Effector CD4-positive, alpha-beta T cell (primary cell): ENCODE results near the gene RNF157.
"Not testable (repeated sequence)": the region's sequence is repeated elsewhere in the genome, so short reads cannot be mapped to it uniquely, and the experiment has no call there.

Experiments
- DNase-seq: peaks from one replicate; pipeline ENCODE4 v3.0.0-alpha.2; 2020

The RNF157 gene

GRCh38 chr17:76252967-76253766, 12.9 kb upstream of the RNF157 start:
- not testable (repeated sequence) for DNase-seq

- no peak for DNase-seq
Measured at GRCh38 chr17:76252040-76252954, 12.0 kb upstream of the RNF157 start.

GRCh38 chr17:76251478-76252039, 11.3 kb upstream of the RNF157 start:
- no peak for DNase-seq

GRCh38 chr17:76250141-76250540, 9.8 kb upstream of the RNF157 start:
- DNase-seq: no peak

GRCh38 chr17:76248013-76248782, 7.9 kb upstream of the RNF157 start:
- DNase-seq: no peak

GRCh38 chr17:76247304-76247703, 7.0 kb upstream of the RNF157 start:
- DNase-seq: no peak

- DNase-seq: no peak
Measured at GRCh38 chr17:76246080-76247066, 6.1 kb upstream of the RNF157 start.

GRCh38 chr17:76244721-76245120, 4.4 kb upstream of the RNF157 start:
- DNase-seq: not testable (repeated sequence)

- no peak for DNase-seq
Measured at GRCh38 chr17:76243826-76244679, 3.8 kb upstream of the RNF157 start.

GRCh38 chr17:76241691-76242255, 1.5 kb upstream of the RNF157 start:
- DNase-seq: no peak

GRCh38 chr17:76241204-76241538, 878 bp upstream of the RNF157 start:
- DNase-seq: no peak

GRCh38 chr17:76239538-76240274, 587 bp downstream of the RNF157 start:
- no peak for DNase-seq

GRCh38 chr17:76238847-76239537, 1.3 kb downstream of the RNF157 start:
- DNase-seq: no peak

- no peak for DNase-seq
Measured at GRCh38 chr17:76237859-76238313, 2.4 kb downstream of the RNF157 start.

- no peak for DNase-seq
Measured at GRCh38 chr17:76236603-76237002, 3.7 kb downstream of the RNF157 start.

GRCh38 chr17:76235883-76236282, 4.4 kb downstream of the RNF157 start:
- DNase-seq: no peak

- DNase-seq: no peak
Measured at GRCh38 chr17:76234354-76234679, 6.0 kb downstream of the RNF157 start.

GRCh38 chr17:76233588-76234353, 6.5 kb downstream of the RNF157 start:
- DNase-seq: no peak
